ENCODE results near the gene NUDCD2. TPM values are rescaled to one million over a fixed set of nuclear protein-coding genes. Genes with fewer than 3 reads are reported as not detected.

NUDCD2 gene
- total and polyA plus RNA-seq, 2 donors (not counting 3 experiments of a cell fraction or from before 2014, with no cell fraction given): 3.9 to 50.3 TPM

GRCh38 chr5:163444526-163444925 lies 15.4 kb downstream of the NUDCD2 start:
- intact Hi-C loops (cut with micrococcal nuclease) (no loop called here), dilution Hi-C loops (cut with MboI; ENCODE audit: extremely low pct_ligation_motif_present, low sequenced_read_pairs) (no loop called here)
- Histone ChIP-seq H3K27ac (ENCODE audit: insufficient read depth, low read depth, low read length) (no peak overlapping the region), H3K4me3 (replicated peaks in 1 of 3; ENCODE audit: insufficient read depth in 1 of 3, low read depth in 1 of 3, low read length in 3 of 3) (no peak overlapping the region), H3K9me3 (replicated peaks; ENCODE audit: control insufficient read depth, insufficient read depth, low read length) (no peaks in the 10 kb centered on the region), H3K4me1 (ENCODE audit: control insufficient read depth, extremely low read depth, insufficient read depth, low read length) (peaks cover 7% of the 10 kb centered on the region), H3K9me1 (replicated peaks; ENCODE audit: control insufficient read depth, extremely low read depth, insufficient read depth, low read length) (no peaks in the 10 kb centered on the region), H3K27me3 (ENCODE audit: control insufficient read depth in 2 of 2, insufficient read depth in 2 of 2, low read length in 2 of 2) (no peaks in the 10 kb centered on the region), H3K4me2 (ENCODE audit: insufficient read depth, low read length) (no peak overlapping the region), H3K79me2 (ENCODE audit: control insufficient read depth, insufficient read depth, low read length) (peaks cover 21% of the 10 kb centered on the region), H3K9ac (replicated peaks; ENCODE audit: extremely low read depth, insufficient read depth, low read length) (no peak overlapping the region), H3K36me3 (ENCODE audit: control insufficient read depth in 2 of 2, extremely low read depth in 1 of 2, insufficient read depth in 2 of 2, low read length in 2 of 2) (peaks cover 17 to 54% of the 10 kb centered on the region in 2 experiments), H2AFZ (ENCODE audit: low read depth, low read length) (no peak overlapping the region), H4K20me1 (replicated peaks; ENCODE audit: control insufficient read depth, extremely low read depth, insufficient read depth, low read length) (peaks cover 2% of the 10 kb centered on the region)
- DNase-seq (ENCODE audit: low read depth, low spot score) (no peak), FAIRE-seq (no peak)
- BruUV-seq (replicated peaks): no TSS peak
- TF ChIP-seq MAX (IDR thresholded peaks at IDR 0.05; ENCODE audit: insufficient read depth, insufficient read length): no peak
- TF ChIP-seq POLR2AphosphoS5 (IDR thresholded peaks at IDR 0.05; ENCODE audit: insufficient read depth, low read depth, low read length): no peak
- no peak for TF ChIP-seq GATA2 (IDR thresholded peaks at IDR 0.05; ENCODE audit: insufficient read depth, insufficient read length, low read depth, low read length)
- no peak for TF ChIP-seq CTCF (IDR thresholded peaks at IDR 0.05; ENCODE audit: extremely low read depth in 1 of 2, insufficient read depth in 1 of 2, low read depth in 1 of 2, low read length in 2 of 2)
- TF ChIP-seq MYC (IDR thresholded peaks at IDR 0.05; ENCODE audit: low read depth, low read length): no peak
- no peak for TF ChIP-seq EZH2 (IDR thresholded peaks at IDR 0.05; ENCODE audit: borderline replicate concordance, low read depth, low read length, severe bottlenecking)
- TF ChIP-seq FOS (IDR thresholded peaks at IDR 0.05; ENCODE audit: borderline replicate concordance, insufficient read depth, low read length): no peak
- TF ChIP-seq POLR2A (IDR thresholded peaks at IDR 0.05; ENCODE audit: low read depth, low read length): no peak
- TF ChIP-seq JUN (IDR thresholded peaks at IDR 0.05; ENCODE audit: borderline replicate concordance, insufficient read depth, insufficient read length, low read depth): no peak
- ChIA-PET POLR2A (interaction anchor here (0.9 kb wide), 1 partner anchor 64 kb away, joined by 3 read pairs; no protein-coding TSS in a partner anchor), CTCF (no interaction called here)

Data from endothelial cell of umbilical vein (primary cell).